GM12878 (cell line): Measurements from ENCODE around the gene C11orf97. TPM values are rescaled to one million over a fixed set of nuclear protein-coding genes. Genes with fewer than 3 reads are reported as not detected.

Experiments used
- ATF2 ChIP-seq: IDR thresholded peaks from 2 replicates; pipeline ENCODE4 v1.6.1; 2012; ENCODE audit warnings: low read length, inconsistent platforms
- BHLHE40 ChIP-seq, 2 experiments: fragments of 450-650 bp in 1 of 2; IDR thresholded peaks; 2 replicates each; pipeline ENCODE4 v1.6.1; 2011 to 2017; ENCODE audit warnings: low read depth in 2 of 2, borderline replicate concordance in 1 of 2, improper control_type of control experiment in 1 of 2, low read length in 1 of 2, mild to moderate bottlenecking in 1 of 2
- CHD2 ChIP-seq: IDR thresholded peaks from 2 replicates; pipeline ENCODE4 v1.6.1; 2011; ENCODE audit warnings: low read depth, low read length, improper control_type of control experiment, borderline replicate concordance
- CREM ChIP-seq: IDR thresholded peaks from 2 replicates; pipeline ENCODE4 v1.6.1; 2014; ENCODE audit warnings: antibody characterized with exemption, low read depth
- DPF2 ChIP-seq: fragments of 450-650 bp; IDR thresholded peaks from 2 replicates; pipeline ENCODE4 v1.6.1; 2017; ENCODE audit warnings: mild to moderate bottlenecking
- E2F4 ChIP-seq: IDR thresholded peaks from 2 replicates; pipeline ENCODE4 v1.6.1; 2012; ENCODE audit warnings: low read depth, low read length, improper control_type of control experiment
- EP300 ChIP-seq, 2 experiments: fragments of 150-350 bp in 1 of 2; IDR thresholded peaks; 2 replicates each; pipeline ENCODE4 v1.6.1; 2011 to 2012; ENCODE audit warnings: low read depth in 2 of 2, low read length in 2 of 2, borderline replicate concordance in 1 of 2, improper control_type of control experiment in 1 of 2, inconsistent platforms in 1 of 2; ENCODE audit not compliant: control insufficient read depth in 1 of 2
- FOS ChIP-seq: IDR thresholded peaks from 3 replicates; pipeline ENCODE4 v1.6.1; 2011; ENCODE audit warnings: borderline replicate concordance; ENCODE audit not compliant: insufficient read length; ENCODE audit errors: extremely low read depth
- IKZF2 ChIP-seq, 2 experiments: fragments of 450-650 bp; IDR thresholded peaks; 2 replicates each; pipeline ENCODE4 v1.6.1; 2017; ENCODE audit warnings: mild to moderate bottlenecking in 2 of 2, moderate library complexity in 2 of 2
- JUNB ChIP-seq: IDR thresholded peaks from 2 replicates; pipeline ENCODE4 v1.6.1; 2016; ENCODE audit warnings: antibody characterized with exemption, mild to moderate bottlenecking
- NR2C2 ChIP-seq: IDR thresholded peaks from 2 replicates; pipeline ENCODE4 v1.6.1; 2011; ENCODE audit warnings: borderline replicate concordance, low read depth; ENCODE audit not compliant: control insufficient read depth, insufficient read length
- PBX3 ChIP-seq: IDR thresholded peaks from 2 replicates; pipeline ENCODE4 v1.6.1; 2011; ENCODE audit warnings: mild to moderate bottlenecking, low read depth, low read length, moderate library complexity; ENCODE audit not compliant: insufficient replicate concordance
- TCF7 ChIP-seq: IDR thresholded peaks from 2 replicates; pipeline ENCODE4 v1.6.1; 2014; ENCODE audit warnings: antibody characterized with exemption, borderline replicate concordance
- ZNF687 ChIP-seq: fragments of 450-650 bp; IDR thresholded peaks from 2 replicates; pipeline ENCODE4 v1.6.1; 2017; ENCODE audit warnings: mild to moderate bottlenecking, moderate library complexity
- polyA plus RNA-seq, 11 experiments: library from polyadenylated mRNA; depleted of rRNA in 4 of 11; unstranded in 6 of 11; stranded (reverse) in 5 of 11; fragments of >200 nt; fragmentation: Nextera tagmentation in 4 of 11; fragmentation: Illumina TruSeq in 1 of 11; extraction: Ambion mirVana in 4 of 11; extraction: Trizol in 1 of 11; gene quantifications; 1 replicate in 1 of 11; 2 replicates in 10 of 11; pipeline versions ENCODE4 v1.2.1 to v1.2.3, GENCODE V29; 2011 to 2016; ENCODE audit warnings: inconsistent platforms in 2 of 11, missing spikeins in 2 of 11, low read depth in 1 of 11
- total RNA-seq, 4 experiments: library from RNA; depleted of rRNA in 3 of 4; stranded (reverse); fragments of >200 nt in 3 of 4; fragmentation: Illumina TruSeq in 1 of 4; extraction: Trizol in 1 of 4; gene quantifications; 2 replicates each; pipeline versions ENCODE4 v1.2.1 to v1.2.3, GENCODE V29; 2013 to 2021

Gene C11orf97
- total and polyA plus RNA-seq, 10 of the 15 experiments (the other 5 are each of a cell fraction or from before 2014, with no cell fraction given) = not detected

- TF ChIP-seq EP300 (IDR thresholded peaks at IDR 0.05; ENCODE audit: borderline replicate concordance in 1 of 2, control insufficient read depth in 1 of 2, low read depth in 2 of 2, low read length in 2 of 2) (peak; percentile 82 to 93; a peak in 3 of 4 replicates), TCF7 (no peak), FOS (no peak), ATF2 (peak; percentile 70; the same call in 1 of the 2 replicates), IKZF2 (IDR thresholded peaks at IDR 0.05) (peak; percentile 48 to 56; a peak in 2 of 4 replicates), NR2C2 (no peak), CREM (peak; percentile 77), JUNB (peak; percentile 87), ZNF687 (peak; percentile 55; the same call in 1 of the 2 replicates), PBX3 (no peak), CHD2 (0 out of 2 replicates have a peak, but pooled peaks have one; percentile 30), DPF2 (peak; percentile 91), E2F4 (no peak), BHLHE40 (IDR thresholded peaks at IDR 0.05; ENCODE audit: borderline replicate concordance in 1 of 2, low read depth in 2 of 2, low read length in 1 of 2) (peak; percentile 21 to 52; a peak in 1 of 4 replicates)
These were observed 42.8 kb upstream of the C11orf97 start (continued) for GRCh38 chr11:94469416-94469815.
